ENCODE measurements around the gene ZNRF2.

DNA sequence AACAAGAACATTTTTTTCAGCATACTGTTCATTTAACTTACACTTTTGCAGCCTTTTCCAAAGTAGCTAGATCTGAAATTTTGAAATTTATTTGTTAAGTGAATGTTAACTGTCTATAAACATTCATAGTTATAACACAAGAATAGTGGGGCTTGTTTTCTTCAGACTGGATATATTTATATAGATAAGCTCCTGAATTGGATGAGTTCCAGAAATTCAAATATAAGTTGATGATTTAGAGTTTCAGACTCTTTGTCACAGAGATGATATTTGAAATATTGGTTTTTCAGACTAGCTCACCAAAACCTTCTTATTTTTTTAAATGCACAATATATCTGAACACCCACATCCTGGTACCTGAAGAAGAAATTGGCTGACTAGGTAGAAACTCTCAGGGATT is 44.0 kb downstream of the ZNRF2 start:
- TF ChIP-seq, protein P1, sequence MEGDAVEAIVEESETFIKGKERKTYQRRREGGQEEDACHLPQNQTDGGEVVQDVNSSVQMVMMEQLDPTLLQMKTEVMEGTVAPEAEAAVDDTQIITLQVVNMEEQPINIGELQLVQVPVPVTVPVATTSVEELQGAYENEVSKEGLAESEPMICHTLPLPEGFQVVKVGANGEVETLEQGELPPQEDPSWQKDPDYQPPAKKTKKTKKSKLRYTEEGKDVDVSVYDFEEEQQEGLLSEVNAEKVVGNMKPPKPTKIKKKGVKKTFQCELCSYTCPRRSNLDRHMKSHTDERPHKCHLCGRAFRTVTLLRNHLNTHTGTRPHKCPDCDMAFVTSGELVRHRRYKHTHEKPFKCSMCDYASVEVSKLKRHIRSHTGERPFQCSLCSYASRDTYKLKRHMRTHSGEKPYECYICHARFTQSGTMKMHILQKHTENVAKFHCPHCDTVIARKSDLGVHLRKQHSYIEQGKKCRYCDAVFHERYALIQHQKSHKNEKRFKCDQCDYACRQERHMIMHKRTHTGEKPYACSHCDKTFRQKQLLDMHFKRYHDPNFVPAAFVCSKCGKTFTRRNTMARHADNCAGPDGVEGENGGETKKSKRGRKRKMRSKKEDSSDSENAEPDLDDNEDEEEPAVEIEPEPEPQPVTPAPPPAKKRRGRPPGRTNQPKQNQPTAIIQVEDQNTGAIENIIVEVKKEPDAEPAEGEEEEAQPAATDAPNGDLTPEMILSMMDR (IDR thresholded peaks at IDR 0.05; ENCODE audit: low read length): no peak
- no peak for TF ChIP-seq EZH2 (IDR thresholded peaks at IDR 0.05; ENCODE audit: borderline replicate concordance, low read length)

Measured in OCI-LY1 (cell line).